Measurements from ENCODE around the gene PLA2G15. TPM values are rescaled to one million over a fixed set of nuclear protein-coding genes. Genes with fewer than 3 reads are reported as not detected.

PLA2G15 gene
- total RNA-seq, 1 donor from 2014 or later = 13.6 TPM

- peak overlapping the region; percentile 49 for H3K4me3 Mint-ChIP-seq
- no peak for DNase-seq (ENCODE audit: low read depth, low spot score)
- H3K9me3 Mint-ChIP-seq = no peaks in the 10 kb centered on the region
- no peaks in the 10 kb centered on the region for H3K36me3 Mint-ChIP-seq (ENCODE audit: low read depth)
- peaks cover 19% of the 10 kb centered on the region for H3K4me1 Mint-ChIP-seq
- no peaks in the 10 kb centered on the region for H3K27me3 Mint-ChIP-seq (ENCODE audit: low read depth)
- TF ChIP-seq CTCF (conservative IDR thresholded peaks at IDR 0.05) = no peak
- H3K27ac Mint-ChIP-seq (ENCODE audit: unreplicated experiment) = no peak overlapping the region
Measured at GRCh38 chr16:68247932-68248331, 2.8 kb downstream of the PLA2G15 start.

- Mint-ChIP-seq H3K4me3 (peak overlapping the region; percentile 38), H3K4me1 (peaks cover 19% of the 10 kb centered on the region), H3K27me3 (ENCODE audit: low read depth) (no peaks in the 10 kb centered on the region), H3K36me3 (ENCODE audit: low read depth) (no peaks in the 10 kb centered on the region), H3K27ac (ENCODE audit: unreplicated experiment) (no peak overlapping the region), H3K9me3 (no peaks in the 10 kb centered on the region)
- no peak for DNase-seq (ENCODE audit: low read depth, low spot score)
- no peak for TF ChIP-seq CTCF (conservative IDR thresholded peaks at IDR 0.05)
Measured at GRCh38 chr16:68249371-68249770, 4.2 kb downstream of the PLA2G15 start.

- no peak overlapping the region for H3K27ac Mint-ChIP-seq (ENCODE audit: unreplicated experiment)
- peaks cover 7% of the 10 kb centered on the region for H3K4me1 Mint-ChIP-seq
- no peaks in the 10 kb centered on the region for H3K36me3 Mint-ChIP-seq (ENCODE audit: low read depth)
- H3K9me3 Mint-ChIP-seq = no peaks in the 10 kb centered on the region
- no peaks in the 10 kb centered on the region for H3K27me3 Mint-ChIP-seq (ENCODE audit: low read depth)
- DNase-seq (ENCODE audit: low read depth, low spot score) = no peak
- H3K4me3 Mint-ChIP-seq = peak overlapping the region; percentile 51
- no peak for TF ChIP-seq CTCF (conservative IDR thresholded peaks at IDR 0.05)
Measured at GRCh38 chr16:68250951-68251350, 5.8 kb downstream of the PLA2G15 start.

DNA sequence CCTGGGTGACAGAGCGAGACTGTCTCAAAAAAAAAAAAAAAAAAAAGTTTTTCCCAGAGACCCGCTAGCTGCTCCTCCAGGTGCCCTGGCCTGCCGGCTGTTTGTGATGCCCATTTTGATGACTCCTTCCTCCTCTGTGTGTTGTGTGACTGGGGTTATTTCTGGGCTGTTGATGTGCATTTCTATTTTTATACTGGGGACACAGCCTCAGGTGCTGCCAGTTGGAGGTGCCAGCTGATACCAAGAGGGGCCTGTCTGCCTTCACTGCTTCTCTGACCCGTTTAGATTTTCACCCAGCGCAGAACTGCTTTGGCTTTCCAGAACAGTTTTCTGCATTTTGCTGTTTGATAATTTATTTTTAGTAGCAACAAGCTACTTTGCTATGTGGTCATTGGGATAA is 6.7 kb downstream of the PLA2G15 start:
- Mint-ChIP-seq H3K4me1 (no peaks in the 10 kb centered on the region), H3K9me3 (no peaks in the 10 kb centered on the region), H3K36me3 (ENCODE audit: low read depth) (no peaks in the 10 kb centered on the region), H3K27ac (ENCODE audit: unreplicated experiment) (peak overlapping the region; percentile 62), H3K27me3 (ENCODE audit: low read depth) (no peaks in the 10 kb centered on the region), H3K4me3 (no peak overlapping the region)
- no peak for DNase-seq (ENCODE audit: low read depth, low spot score)
- TF ChIP-seq CTCF (conservative IDR thresholded peaks at IDR 0.05) = no peak

GRCh38 chr16:68252383-68252782 is 7.2 kb downstream of the PLA2G15 start:
- TF ChIP-seq CTCF (conservative IDR thresholded peaks at IDR 0.05) = no peak
- DNase-seq (ENCODE audit: low read depth, low spot score) = no peak
- no peaks in the 10 kb centered on the region for H3K36me3 Mint-ChIP-seq (ENCODE audit: low read depth)

DNA sequence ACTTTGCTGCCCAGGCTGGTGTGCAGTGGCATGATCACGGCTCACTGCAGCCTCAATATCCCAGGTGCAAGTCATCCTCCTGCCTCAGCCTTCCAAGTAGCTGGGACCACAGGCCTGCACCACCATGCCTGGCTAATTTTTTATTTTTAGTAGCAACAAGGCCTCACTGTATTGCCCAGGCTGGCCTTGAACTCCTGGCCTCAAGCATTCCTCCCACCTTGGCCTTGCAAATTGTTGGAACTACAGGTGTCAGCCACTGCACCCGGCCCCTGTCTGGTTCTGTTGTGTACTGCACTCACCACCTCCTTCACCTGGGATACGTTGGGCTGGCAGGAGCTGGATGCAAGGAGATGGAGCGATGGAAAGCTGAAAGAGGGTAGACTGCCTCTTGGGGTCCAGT is 8.5 kb downstream of the PLA2G15 start:
- no peak for DNase-seq (ENCODE audit: low read depth, low spot score)
- no peak overlapping the region for H3K27ac Mint-ChIP-seq (ENCODE audit: unreplicated experiment)
- no peaks in the 10 kb centered on the region for H3K9me3 Mint-ChIP-seq
- TF ChIP-seq CTCF (conservative IDR thresholded peaks at IDR 0.05) = no peak
- no peaks in the 10 kb centered on the region for H3K36me3 Mint-ChIP-seq (ENCODE audit: low read depth)
- H3K27me3 Mint-ChIP-seq (ENCODE audit: low read depth) = no peaks in the 10 kb centered on the region
- H3K4me3 Mint-ChIP-seq = no peak overlapping the region
- H3K4me1 Mint-ChIP-seq = no peaks in the 10 kb centered on the region

More at GRCh38 chr16:68252383-68252782, 7.2 kb downstream of the PLA2G15 start:
- no peaks in the 10 kb centered on the region for H3K27me3 Mint-ChIP-seq (ENCODE audit: low read depth)
- no peaks in the 10 kb centered on the region for H3K9me3 Mint-ChIP-seq
- H3K4me3 Mint-ChIP-seq = no peak overlapping the region
- no peaks in the 10 kb centered on the region for H3K4me1 Mint-ChIP-seq
- peak overlapping the region; percentile 12 for H3K27ac Mint-ChIP-seq (ENCODE audit: unreplicated experiment)

Measured in neural crest cell (in vitro differentiated cells).